Ovary (tissue), 9 donors: Measurements from ENCODE around the gene TMEM266. TPM values are rescaled to one million over a fixed set of nuclear protein-coding genes. Genes with fewer than 3 reads are reported as not detected.

Experiments used
- DNase-seq, 5 donors: peaks; one replicate each; pipeline ENCODE4 v3.0.0-alpha.2; 2019 to 2020
- H3K27ac ChIP-seq, 2 donors: fragments of 200-600 bp; one replicate each; pipeline versions ENCODE4 v1.5.1 to v1.8.0; 2019 to 2022
- H3K27me3 ChIP-seq: fragments of 200-600 bp; one replicate; pipeline ENCODE4 v1.8.0; 2022
- H3K36me3 ChIP-seq: fragments of 200-600 bp; sonication (generic); one replicate; pipeline ENCODE4 v1.5.1; 2019
- H3K4me1 ChIP-seq: one replicate; pipeline ENCODE4 v1.8.1; 2013; ENCODE audit warnings: mild to moderate bottlenecking, moderate library complexity; ENCODE audit not compliant: insufficient read depth
- H3K4me3 ChIP-seq: fragments of 200-600 bp; sonication (generic); one replicate; pipeline ENCODE4 v1.5.1; 2017
- H3K9me3 ChIP-seq, 2 donors: fragments of 200-600 bp in 1 of 2; sonication (generic) in 1 of 2; one replicate each; pipeline versions ENCODE4 v1.5.1 to v1.8.1; 2013 to 2019; ENCODE audit warnings: mild to moderate bottlenecking in 1 of 2, moderate library complexity in 1 of 2
- CTCF ChIP-seq, 3 donors: fragments of 450-650 bp in 2 of 3; fragments of 200-600 bp in 1 of 3; IDR thresholded peaks; one replicate each; pipeline versions ENCODE4 v1.5.1 to v1.8.0; 2016 to 2022; ENCODE audit warnings: antibody characterized with exemption in 3 of 3, mild to moderate bottlenecking in 1 of 3
- EP300 ChIP-seq: sonication (generic); formaldehyde crosslinking; IDR thresholded peaks from one replicate; pipeline ENCODE4 v1.6.1; 2017; ENCODE audit warnings: antibody characterized with exemption
- POLR2A ChIP-seq: fragments of 450-650 bp; IDR thresholded peaks from one replicate; pipeline ENCODE4 v1.6.1; 2017; ENCODE audit warnings: antibody characterized with exemption, mild to moderate bottlenecking, moderate library complexity
- WGBS, 3 donors: extraction: QIAGEN DNeasy Blood & Tissue Kit in 1 of 3; methylation state at CpG; one replicate each; pipeline versions ENCODE4 v1.1.5 to v1.1.7; 2013 to 2017; 5-methylcytosine and 5-hydroxymethylcytosine counted together
- intact Hi-C, 4 donors: fragments of 100-400 bp; cut with DNase I; formaldehyde crosslinking; loops; one replicate each; pipeline versions ENCODE4 v1.11.0 to v1.15.1; 2022 to 2023
- polyA plus RNA-seq, 2 donors: library from polyadenylated mRNA; stranded (reverse); fragments of 200-250 nt in 1 of 2; fragments of 350-450 nt in 1 of 2; fragmentation: Illumina TruSeq in 1 of 2; extraction: RNeasy Lipid Tissue Mini Kit (QIAGEN cat#74804) in 1 of 2; gene quantifications; one replicate each; pipeline ENCODE4 v1.2.3, GENCODE V29; 2013 to 2014
- total RNA-seq, 7 donors: library from RNA; depleted of rRNA in 2 of 7; stranded (reverse); fragments of >200 nt in 2 of 7; fragmentation: NEBNext Ultra II Directional in 3 of 7; extraction: Animal tissue kit (Norgen Biotek cat#: 25700) in 3 of 7; gene quantifications; one replicate each; pipeline versions ENCODE4 v1.1.0 to v1.2.4, GENCODE V29; 2016 to 2023
- donor health status: DM: no; HTN: no; CAD: no; lungs with moderate emphysema.
- donor health status: DM: no; HTN: no; CAD: no.
- donor health status: Bipolar disorder and iron deficiency.
- donor health status: DM: yes; HTN: yes; CAD: no.
- donor health status: DM: no; HTN: no; CAD: no.
- donor health status: DM: yes; HTN: yes; CAD: no.

Gene TMEM266
- total and polyA plus RNA-seq, 9 donors = 0.11 to 0.13 TPM; not detected in 7

GRCh38 chr15:76150971-76151598 is 91.3 kb downstream of the TMEM266 start:
- no peak overlapping the region for H3K27ac ChIP-seq

GRCh38 chr15:76151599-76151974 is 91.8 kb downstream of the TMEM266 start:
- no peaks in the 10 kb centered on the region for H3K9me3 ChIP-seq
- H3K4me1 ChIP-seq = peaks cover 3% of the 10 kb centered on the region
- no peak for TF ChIP-seq EP300
- no peak for TF ChIP-seq POLR2A
- TF ChIP-seq CTCF (IDR thresholded peaks at IDR 0.05) = no peak
- H3K27me3 ChIP-seq = no peaks in the 10 kb centered on the region
- DNase-seq = no peak
- WGBS, 3 donors = 93 to 97% (median 93%) methylated on average over 8 of the region's 8 CpGs
- intact Hi-C loops = no loop called here
- H3K36me3 ChIP-seq = no peaks in the 10 kb centered on the region
- no peak overlapping the region for H3K4me3 ChIP-seq
- no peak overlapping the region for H3K27ac ChIP-seq

More at GRCh38 chr15:76150971-76151598, 91.3 kb downstream of the TMEM266 start:
- Histone ChIP-seq H3K9me3 (no peaks in the 10 kb centered on the region), H3K4me1 (peaks cover 3% of the 10 kb centered on the region), H3K36me3 (no peaks in the 10 kb centered on the region), H3K4me3 (no peak overlapping the region), H3K27me3 (no peaks in the 10 kb centered on the region)
- TF ChIP-seq POLR2A (no peak), CTCF (IDR thresholded peaks at IDR 0.05) (peak; percentile 37 to 58 (median 54)), EP300 (no peak)
- 24 to 27% (median 26%) methylated on average over 9 of the region's 9 CpGs for WGBS, 3 donors
- intact Hi-C loops = no loop called here
- DNase-seq = peak; percentile 36 to 78 (median 61)

GRCh38 chr15:76152197-76152596 is 92.4 kb downstream of the TMEM266 start:
- intact Hi-C loops = no loop called here
- H3K4me1 ChIP-seq = peaks cover 3% of the 10 kb centered on the region
- no peaks in the 10 kb centered on the region for H3K27me3 ChIP-seq
- TF ChIP-seq POLR2A (no peak), EP300 (no peak), CTCF (IDR thresholded peaks at IDR 0.05) (no peak)
- H3K9me3 ChIP-seq = no peaks in the 10 kb centered on the region
- H3K36me3 ChIP-seq = no peaks in the 10 kb centered on the region
- no peak overlapping the region for H3K27ac ChIP-seq
- 85 to 92% (median 90%) methylated on average over 7 of the region's 7 CpGs for WGBS, 3 donors
- DNase-seq = no peak
- no peak overlapping the region for H3K4me3 ChIP-seq

GRCh38 chr15:76153241-76154197 is 93.7 kb downstream of the TMEM266 start:
- intact Hi-C loops = no loop called here
- H3K27ac ChIP-seq = no peak overlapping the region
- H3K4me1 ChIP-seq = no peaks in the 10 kb centered on the region
- H3K36me3 ChIP-seq = no peaks in the 10 kb centered on the region
- H3K4me3 ChIP-seq = no peak overlapping the region
- TF ChIP-seq POLR2A (no peak), EP300 (no peak), CTCF (IDR thresholded peaks at IDR 0.05) (no peak)
- WGBS, 3 donors = 70 to 73% (median 72%) methylated on average over 24 of the region's 24 CpGs
- H3K27me3 ChIP-seq = no peaks in the 10 kb centered on the region
- no peak for DNase-seq
- no peaks in the 10 kb centered on the region for H3K9me3 ChIP-seq
